GM12878 (cell line): ENCODE results near the gene GANAB. TPM values are rescaled to one million over a fixed set of nuclear protein-coding genes. Genes with fewer than 3 reads are reported as not detected.
A peak's percentile ranks its signal among the peaks of the same experiment; 100 is the strongest.

Experiments
- EGR1 ChIP-seq, 2 experiments: IDR thresholded peaks; 1 replicate in 1 of 2; 2 replicates in 1 of 2; pipeline ENCODE4 v1.6.1; 2011 to 2012; ENCODE audit warnings: low read depth in 2 of 2, low read length in 2 of 2, borderline replicate concordance in 1 of 2, mild to moderate bottlenecking in 1 of 2, moderate library complexity in 1 of 2
- MTA2 ChIP-seq: fragments of 450-650 bp; IDR thresholded peaks from 2 replicates; pipeline ENCODE4 v1.6.1; 2016; ENCODE audit warnings: low read depth, mild to moderate bottlenecking, moderate library complexity
- MXI1 ChIP-seq: fragments of 150-350 bp; IDR thresholded peaks from 2 replicates; pipeline ENCODE4 v1.6.1; 2011; ENCODE audit warnings: low read depth, mild to moderate bottlenecking, inconsistent platforms, low read length, improper control_type of control experiment
- POLR2AphosphoS5 ChIP-seq: IDR thresholded peaks from 2 replicates; pipeline ENCODE4 v1.6.1; 2011; ENCODE audit warnings: mild to moderate bottlenecking, low read length, inconsistent platforms
- RB1 ChIP-seq: fragments of 450-650 bp; formaldehyde crosslinking; IDR thresholded peaks from 2 replicates; pipeline ENCODE4 v1.6.1; 2017; ENCODE audit warnings: mild to moderate bottlenecking, borderline replicate concordance
- SIN3A ChIP-seq: IDR thresholded peaks from 2 replicates; pipeline ENCODE4 v1.6.1; 2012; ENCODE audit warnings: low read depth, low read length, improper control_type of control experiment
- SREBF1 ChIP-seq: IDR thresholded peaks from 2 replicates; pipeline ENCODE4 v1.6.1; 2012; ENCODE audit warnings: mild to moderate bottlenecking, low read length
- STAT3 ChIP-seq: IDR thresholded peaks from 2 replicates; pipeline ENCODE4 v1.6.1; 2011; ENCODE audit warnings: low read depth, low read length, improper control_type of control experiment
- ZBTB33 ChIP-seq: fragments of 450-650 bp; IDR thresholded peaks from 2 replicates; pipeline ENCODE4 v1.6.1; 2017; ENCODE audit warnings: mild to moderate bottlenecking
- ZBTB4 ChIP-seq: fragments of 450-650 bp; formaldehyde crosslinking; IDR thresholded peaks from 2 replicates; pipeline ENCODE4 v1.4.0; 2022; ENCODE audit warnings: mild to moderate bottlenecking, moderate library complexity
- polyA plus RNA-seq, 11 experiments: library from polyadenylated mRNA; depleted of rRNA in 4 of 11; unstranded in 6 of 11; stranded (reverse) in 5 of 11; fragments of >200 nt; fragmentation: Nextera tagmentation in 4 of 11; fragmentation: Illumina TruSeq in 1 of 11; extraction: Ambion mirVana in 4 of 11; extraction: Trizol in 1 of 11; gene quantifications; 1 replicate in 1 of 11; 2 replicates in 10 of 11; pipeline versions ENCODE4 v1.2.1 to v1.2.3, GENCODE V29; 2011 to 2016; ENCODE audit warnings: inconsistent platforms in 2 of 11, missing spikeins in 2 of 11, low read depth in 1 of 11
- total RNA-seq, 4 experiments: library from RNA; depleted of rRNA in 3 of 4; stranded (reverse); fragments of >200 nt in 3 of 4; fragmentation: Illumina TruSeq in 1 of 4; extraction: Trizol in 1 of 4; gene quantifications; 2 replicates each; pipeline versions ENCODE4 v1.2.1 to v1.2.3, GENCODE V29; 2013 to 2021
- TF ChIP-seq, protein P1 (sequence below): fragments of 150-350 bp; IDR thresholded peaks from 2 replicates; pipeline ENCODE4 v1.6.1; 2016; ENCODE audit warnings: low read depth, low read length
- TF ChIP-seq, protein P2 (sequence below): fragments of 450-650 bp; IDR thresholded peaks from 2 replicates; pipeline ENCODE4 v1.6.1; 2016; ENCODE audit warnings: mild to moderate bottlenecking
- TF ChIP-seq, protein P3 (sequence below): IDR thresholded peaks from 2 replicates; pipeline ENCODE4 v1.6.1; 2012; ENCODE audit warnings: low read depth, low read length, improper control_type of control experiment

The GANAB gene
- total and polyA plus RNA-seq, 10 of the 15 experiments (the other 5 are each of a cell fraction or from before 2014, with no cell fraction given) = 4.5 to 175 (median 102) TPM

GRCh38 chr11:62645946-62646824 is at the start of gene GANAB (continued):
- TF ChIP-seq, protein P1, sequence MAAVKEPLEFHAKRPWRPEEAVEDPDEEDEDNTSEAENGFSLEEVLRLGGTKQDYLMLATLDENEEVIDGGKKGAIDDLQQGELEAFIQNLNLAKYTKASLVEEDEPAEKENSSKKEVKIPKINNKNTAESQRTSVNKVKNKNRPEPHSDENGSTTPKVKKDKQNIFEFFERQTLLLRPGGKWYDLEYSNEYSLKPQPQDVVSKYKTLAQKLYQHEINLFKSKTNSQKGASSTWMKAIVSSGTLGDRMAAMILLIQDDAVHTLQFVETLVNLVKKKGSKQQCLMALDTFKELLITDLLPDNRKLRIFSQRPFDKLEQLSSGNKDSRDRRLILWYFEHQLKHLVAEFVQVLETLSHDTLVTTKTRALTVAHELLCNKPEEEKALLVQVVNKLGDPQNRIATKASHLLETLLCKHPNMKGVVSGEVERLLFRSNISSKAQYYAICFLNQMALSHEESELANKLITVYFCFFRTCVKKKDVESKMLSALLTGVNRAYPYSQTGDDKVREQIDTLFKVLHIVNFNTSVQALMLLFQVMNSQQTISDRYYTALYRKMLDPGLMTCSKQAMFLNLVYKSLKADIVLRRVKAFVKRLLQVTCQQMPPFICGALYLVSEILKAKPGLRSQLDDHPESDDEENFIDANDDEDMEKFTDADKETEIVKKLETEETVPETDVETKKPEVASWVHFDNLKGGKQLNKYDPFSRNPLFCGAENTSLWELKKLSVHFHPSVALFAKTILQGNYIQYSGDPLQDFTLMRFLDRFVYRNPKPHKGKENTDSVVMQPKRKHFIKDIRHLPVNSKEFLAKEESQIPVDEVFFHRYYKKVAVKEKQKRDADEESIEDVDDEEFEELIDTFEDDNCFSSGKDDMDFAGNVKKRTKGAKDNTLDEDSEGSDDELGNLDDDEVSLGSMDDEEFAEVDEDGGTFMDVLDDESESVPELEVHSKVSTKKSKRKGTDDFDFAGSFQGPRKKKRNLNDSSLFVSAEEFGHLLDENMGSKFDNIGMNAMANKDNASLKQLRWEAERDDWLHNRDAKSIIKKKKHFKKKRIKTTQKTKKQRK = no peak; the same call in 1 of the 2 replicates
- no peak for TF ChIP-seq ZBTB4
- peak; percentile 92 for TF ChIP-seq POLR2AphosphoS5
- TF ChIP-seq, protein P2, sequence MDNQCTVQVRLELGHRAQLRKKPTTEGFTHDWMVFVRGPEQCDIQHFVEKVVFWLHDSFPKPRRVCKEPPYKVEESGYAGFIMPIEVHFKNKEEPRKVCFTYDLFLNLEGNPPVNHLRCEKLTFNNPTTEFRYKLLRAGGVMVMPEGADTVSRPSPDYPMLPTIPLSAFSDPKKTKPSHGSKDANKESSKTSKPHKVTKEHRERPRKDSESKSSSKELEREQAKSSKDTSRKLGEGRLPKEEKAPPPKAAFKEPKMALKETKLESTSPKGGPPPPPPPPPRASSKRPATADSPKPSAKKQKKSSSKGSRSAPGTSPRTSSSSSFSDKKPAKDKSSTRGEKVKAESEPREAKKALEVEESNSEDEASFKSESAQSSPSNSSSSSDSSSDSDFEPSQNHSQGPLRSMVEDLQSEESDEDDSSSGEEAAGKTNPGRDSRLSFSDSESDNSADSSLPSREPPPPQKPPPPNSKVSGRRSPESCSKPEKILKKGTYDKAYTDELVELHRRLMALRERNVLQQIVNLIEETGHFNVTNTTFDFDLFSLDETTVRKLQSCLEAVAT = peak; percentile 58; the same call in 1 of the 2 replicates
- no peak for TF ChIP-seq STAT3
- no peak for TF ChIP-seq ZBTB33
- TF ChIP-seq MXI1 = 0 out of 2 replicates have a peak, but pooled peaks have one; percentile 11
- no peak; the same call in 1 of the 2 replicates for TF ChIP-seq SREBF1
- TF ChIP-seq EGR1 (IDR thresholded peaks at IDR 0.05; ENCODE audit: borderline replicate concordance in 1 of 2, low read depth in 2 of 2, low read length in 2 of 2) = peak in 1 of 2 experiments; percentile 93; a peak in 2 of 3 replicates
- TF ChIP-seq SIN3A = no peak
- peak; percentile 37; the same call in 1 of the 2 replicates for TF ChIP-seq MTA2
- TF ChIP-seq, protein P3, sequence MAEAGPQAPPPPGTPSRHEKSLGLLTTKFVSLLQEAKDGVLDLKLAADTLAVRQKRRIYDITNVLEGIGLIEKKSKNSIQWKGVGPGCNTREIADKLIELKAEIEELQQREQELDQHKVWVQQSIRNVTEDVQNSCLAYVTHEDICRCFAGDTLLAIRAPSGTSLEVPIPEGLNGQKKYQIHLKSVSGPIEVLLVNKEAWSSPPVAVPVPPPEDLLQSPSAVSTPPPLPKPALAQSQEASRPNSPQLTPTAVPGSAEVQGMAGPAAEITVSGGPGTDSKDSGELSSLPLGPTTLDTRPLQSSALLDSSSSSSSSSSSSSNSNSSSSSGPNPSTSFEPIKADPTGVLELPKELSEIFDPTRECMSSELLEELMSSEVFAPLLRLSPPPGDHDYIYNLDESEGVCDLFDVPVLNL = peak; percentile 72
- peak; percentile 76; the same call in 1 of the 2 replicates for TF ChIP-seq RB1
